Parathyroid adenoma (tissue), 2 donors: Measurements from ENCODE around the gene JUN.

Source experiments
- H2AFZ ChIP-seq: fragments of 300-600 bp; sonication (generic); one replicate; pipeline ENCODE4 v1.7.0; 2017; ENCODE audit warnings: antibody characterized with exemption, mild to moderate bottlenecking
- H3K27ac ChIP-seq: fragments of 300-600 bp; sonication (generic); one replicate; pipeline ENCODE4 v1.7.0; 2017
- H3K27me3 ChIP-seq: fragments of 300-600 bp; sonication (generic); one replicate; pipeline ENCODE4 v1.7.0; 2017; ENCODE audit warnings: low read length; ENCODE audit not compliant: control insufficient read depth, insufficient read depth
- H3K36me3 ChIP-seq: fragments of 300-600 bp; sonication (generic); one replicate; pipeline ENCODE4 v1.7.0; 2017; ENCODE audit warnings: low read length; ENCODE audit not compliant: control insufficient read depth, insufficient read depth
- H3K4me1 ChIP-seq: fragments of 300-600 bp; sonication (generic); one replicate; pipeline ENCODE4 v1.7.0; 2017; ENCODE audit warnings: control low read depth
- H3K4me2 ChIP-seq: fragments of 300-600 bp; sonication (generic); one replicate; pipeline ENCODE4 v1.7.0; 2017; ENCODE audit warnings: low read length
- H3K4me3 ChIP-seq: fragments of 300-600 bp; sonication (generic); one replicate; pipeline ENCODE4 v1.7.0; 2017; ENCODE audit warnings: low read depth, low read length
- H3K79me2 ChIP-seq: fragments of 300-600 bp; sonication (generic); one replicate; pipeline ENCODE4 v1.7.0; 2017; ENCODE audit warnings: control low read depth
- H3K9ac ChIP-seq: fragments of 300-600 bp; sonication (generic); one replicate; pipeline ENCODE4 v1.7.0; 2017; ENCODE audit warnings: mild to moderate bottlenecking
- H3K9me3 ChIP-seq: fragments of 300-600 bp; sonication (generic); one replicate; pipeline ENCODE4 v1.7.0; 2017; ENCODE audit warnings: low read length; ENCODE audit not compliant: control insufficient read depth
- TF ChIP-seq, protein P1 (sequence below): fragments of 300-600 bp; sonication (generic); IDR thresholded peaks from one replicate; pipeline ENCODE4 v1.7.0; 2017; ENCODE audit warnings: antibody characterized with exemption, mild to moderate bottlenecking
- donor health status: primary hyperparathyroidism.

The JUN gene

DNA sequence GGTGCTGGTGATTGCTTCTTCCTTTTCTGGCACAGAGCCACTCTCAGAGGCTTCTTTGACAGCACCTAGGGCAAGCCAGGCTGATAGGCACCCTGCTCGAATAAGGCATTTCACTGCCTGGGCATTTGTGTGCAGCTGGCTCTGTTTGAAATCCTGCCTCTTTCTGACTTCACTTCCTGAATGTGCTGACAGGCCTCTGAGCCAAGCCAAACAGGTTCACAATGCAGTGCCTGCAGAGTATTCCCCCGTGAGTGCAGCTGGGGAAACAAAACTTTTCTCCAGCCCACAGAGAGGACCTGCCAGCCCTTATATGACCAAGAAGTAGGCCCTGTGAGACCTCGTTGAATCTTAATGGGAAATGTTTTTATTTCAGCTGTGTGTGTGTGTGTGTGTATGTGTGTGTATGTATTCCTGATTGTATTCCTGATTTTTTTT, 10.4 kb downstream of the JUN start:
- H3K36me3 ChIP-seq, result no peaks in the 10 kb centered on the region
- TF ChIP-seq, protein P1, sequence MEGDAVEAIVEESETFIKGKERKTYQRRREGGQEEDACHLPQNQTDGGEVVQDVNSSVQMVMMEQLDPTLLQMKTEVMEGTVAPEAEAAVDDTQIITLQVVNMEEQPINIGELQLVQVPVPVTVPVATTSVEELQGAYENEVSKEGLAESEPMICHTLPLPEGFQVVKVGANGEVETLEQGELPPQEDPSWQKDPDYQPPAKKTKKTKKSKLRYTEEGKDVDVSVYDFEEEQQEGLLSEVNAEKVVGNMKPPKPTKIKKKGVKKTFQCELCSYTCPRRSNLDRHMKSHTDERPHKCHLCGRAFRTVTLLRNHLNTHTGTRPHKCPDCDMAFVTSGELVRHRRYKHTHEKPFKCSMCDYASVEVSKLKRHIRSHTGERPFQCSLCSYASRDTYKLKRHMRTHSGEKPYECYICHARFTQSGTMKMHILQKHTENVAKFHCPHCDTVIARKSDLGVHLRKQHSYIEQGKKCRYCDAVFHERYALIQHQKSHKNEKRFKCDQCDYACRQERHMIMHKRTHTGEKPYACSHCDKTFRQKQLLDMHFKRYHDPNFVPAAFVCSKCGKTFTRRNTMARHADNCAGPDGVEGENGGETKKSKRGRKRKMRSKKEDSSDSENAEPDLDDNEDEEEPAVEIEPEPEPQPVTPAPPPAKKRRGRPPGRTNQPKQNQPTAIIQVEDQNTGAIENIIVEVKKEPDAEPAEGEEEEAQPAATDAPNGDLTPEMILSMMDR, result no peak
- no peak overlapping the region for H3K4me3 ChIP-seq
- no peak overlapping the region for H3K9ac ChIP-seq
- H3K4me1 ChIP-seq, result peaks cover 6% of the 10 kb centered on the region
- H3K27me3 ChIP-seq, result no peaks in the 10 kb centered on the region
- H2AFZ ChIP-seq, result peak overlapping the region; percentile 66
- peak overlapping the region; percentile 67 for H3K27ac ChIP-seq
- no peaks in the 10 kb centered on the region for H3K79me2 ChIP-seq
- H3K9me3 ChIP-seq, result no peaks in the 10 kb centered on the region
- no peak overlapping the region for H3K4me2 ChIP-seq

GRCh38 chr1:58769809-58770320, 14.0 kb downstream of the JUN start:
- Histone ChIP-seq H2AFZ (no peak overlapping the region), H3K4me2 (no peak overlapping the region), H3K27ac (no peak overlapping the region), H3K9me3 (no peaks in the 10 kb centered on the region), H3K36me3 (no peaks in the 10 kb centered on the region), H3K9ac (no peak overlapping the region), H3K79me2 (no peaks in the 10 kb centered on the region), H3K4me1 (peaks cover 6% of the 10 kb centered on the region), H3K27me3 (no peaks in the 10 kb centered on the region), H3K4me3 (no peak overlapping the region)
- TF ChIP-seq, protein P1, result no peak

- Histone ChIP-seq H3K79me2 (no peaks in the 10 kb centered on the region), H3K4me3 (no peak overlapping the region), H3K4me1 (peaks cover 6% of the 10 kb centered on the region), H3K36me3 (no peaks in the 10 kb centered on the region), H3K9ac (no peak overlapping the region), H2AFZ (peak overlapping the region; percentile 25), H3K27ac (no peak overlapping the region), H3K9me3 (no peaks in the 10 kb centered on the region), H3K4me2 (no peak overlapping the region), H3K27me3 (no peaks in the 10 kb centered on the region)
- TF ChIP-seq, protein P1, result peak; percentile 71
These were observed 14.7 kb downstream of the JUN start for GRCh38 chr1:58768971-58769808.

DNA sequence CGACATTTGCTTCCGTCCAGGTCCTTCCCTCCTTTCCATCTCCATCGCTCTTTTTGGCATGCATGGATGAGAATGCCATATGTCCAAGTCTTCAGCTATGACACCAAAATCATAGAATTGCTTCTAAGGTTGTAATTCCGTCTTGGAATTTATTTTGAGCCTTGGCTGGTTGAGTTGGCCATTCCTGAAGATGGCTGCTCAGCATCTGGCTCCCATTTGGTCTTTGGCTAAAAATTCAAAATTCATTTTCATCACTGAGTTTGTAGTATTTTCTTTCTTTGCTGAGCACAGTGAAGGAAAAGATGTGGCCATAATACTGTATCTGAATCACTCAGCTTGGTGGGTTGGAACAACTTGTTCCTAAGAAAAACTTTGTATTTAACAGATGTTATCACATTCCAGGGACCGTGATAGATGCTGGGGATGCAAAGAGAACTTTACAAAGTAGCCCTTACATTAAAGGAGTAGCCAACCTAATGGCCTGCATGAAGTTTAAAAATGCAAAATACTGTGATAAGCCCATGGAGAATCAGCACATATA, 15.6 kb downstream of the JUN start:
- Histone ChIP-seq H3K9me3 (no peaks in the 10 kb centered on the region), H3K27me3 (no peaks in the 10 kb centered on the region), H3K4me2 (no peak overlapping the region), H3K79me2 (no peaks in the 10 kb centered on the region), H3K36me3 (no peaks in the 10 kb centered on the region), H3K4me1 (peaks cover under 1% of the 10 kb centered on the region), H3K4me3 (no peak overlapping the region), H3K9ac (no peak overlapping the region), H3K27ac (no peak overlapping the region), H2AFZ (no peak overlapping the region)
- TF ChIP-seq, protein P1, result no peak
